Activated T-helper 2 cell treated with anti-CD3 and anti-CD28 coated beads, Interferon-gamma antibody, Interleukin-2, Interleukin-4, amounts not matched to agents 10 μg/mL and 5 μg/mL and 100 μg/mL, durations not matched to agents 14 hours and 24 hours and 36 hours (primary cell): Measurements from ENCODE around the gene GATA5. TPM values are rescaled to one million over a fixed set of nuclear protein-coding genes. Genes with fewer than 3 reads are reported as not detected.

Experiments
- DNase-seq: peaks from one replicate; pipeline ENCODE4 v3.0.0; 2021; ENCODE audit warnings: low spot score
- H3K27ac Mint-ChIP-seq: one replicate; pipeline ENCODE4 v1.8.0; 2021; ENCODE audit warnings: mixed read lengths
- H3K27me3 Mint-ChIP-seq: one replicate; pipeline ENCODE4 v1.8.0; 2021; ENCODE audit warnings: low read depth, mixed read lengths
- H3K36me3 Mint-ChIP-seq: one replicate; pipeline ENCODE4 v1.8.0; 2021; ENCODE audit warnings: low read depth, mixed read lengths
- H3K4me1 Mint-ChIP-seq: one replicate; pipeline ENCODE4 v1.8.0; 2021; ENCODE audit warnings: low read depth, mixed read lengths
- H3K4me3 Mint-ChIP-seq: one replicate; pipeline ENCODE4 v1.8.0; 2021; ENCODE audit warnings: low read depth, mild to moderate bottlenecking, moderate library complexity, mixed read lengths
- H3K9me3 Mint-ChIP-seq: one replicate; pipeline ENCODE4 v1.8.0; 2021; ENCODE audit warnings: mixed read lengths
- intact Hi-C: fragments of 100-400 bp; cut with micrococcal nuclease; formaldehyde crosslinking; loops from one replicate; pipeline ENCODE4 v1.15.1; 2023
- total RNA-seq: library from RNA; stranded (reverse); gene quantifications from 2 replicates; pipeline ENCODE4 v1.2.3, GENCODE V29; 2022

The GATA5 gene
- total RNA-seq, 1 donor from 2014 or later: not detected

DNA sequence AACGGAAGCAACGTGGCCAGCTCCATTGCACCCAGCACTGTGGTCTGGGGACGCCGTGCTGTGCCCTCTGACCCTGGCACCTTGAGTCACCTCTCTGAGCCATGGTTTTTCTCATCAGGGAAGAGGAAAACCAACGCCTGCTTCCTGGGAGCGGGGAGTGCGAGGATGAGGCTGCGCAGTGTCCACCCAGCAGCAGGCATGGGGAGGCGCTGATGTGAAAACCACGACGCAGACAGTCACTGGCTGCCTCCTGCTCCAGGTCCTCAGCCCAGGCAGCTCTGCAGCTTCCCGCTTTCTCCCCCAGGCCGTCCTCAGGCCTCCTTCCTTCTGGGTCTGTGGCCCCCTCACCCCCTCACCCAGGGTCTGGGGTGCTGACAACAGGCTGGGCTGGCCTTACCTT, 14.0 kb downstream of the GATA5 start:
- H3K27ac Mint-ChIP-seq: no peak overlapping the region
- H3K9me3 Mint-ChIP-seq: no peaks in the 10 kb centered on the region
- H3K4me1 Mint-ChIP-seq: no peaks in the 10 kb centered on the region
- H3K36me3 Mint-ChIP-seq: no peaks in the 10 kb centered on the region
- no peaks in the 10 kb centered on the region for H3K27me3 Mint-ChIP-seq
- no peak for DNase-seq
- H3K4me3 Mint-ChIP-seq: no peak overlapping the region
- intact Hi-C loops: no loop called here

DNA sequence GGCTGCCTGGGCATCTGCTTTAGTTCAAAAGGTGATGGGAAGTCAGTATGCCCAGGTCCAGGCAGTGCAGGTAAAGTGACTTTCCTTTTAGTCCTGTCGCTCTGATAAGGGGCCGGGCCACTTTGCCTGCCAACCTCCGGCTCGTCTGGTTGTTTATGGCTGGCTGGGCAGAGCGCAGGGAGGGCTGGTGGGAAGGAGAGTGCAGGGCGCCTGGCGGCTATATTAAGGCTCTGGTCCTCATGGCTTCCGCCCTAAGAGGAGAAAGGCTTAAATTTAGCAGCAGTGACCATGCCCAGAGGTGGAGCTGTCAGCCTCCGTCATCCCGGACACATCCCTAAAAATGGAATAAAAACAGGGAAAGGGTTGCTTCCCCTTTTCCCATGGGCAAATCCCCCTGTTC, 14.6 kb downstream of the GATA5 start:
- Mint-ChIP-seq H3K4me3 (no peak overlapping the region), H3K27ac (no peak overlapping the region), H3K4me1 (no peaks in the 10 kb centered on the region), H3K27me3 (peaks cover 1% of the 10 kb centered on the region), H3K36me3 (no peaks in the 10 kb centered on the region), H3K9me3 (no peaks in the 10 kb centered on the region)
- intact Hi-C loops: no loop called here
- DNase-seq: no peak

DNA sequence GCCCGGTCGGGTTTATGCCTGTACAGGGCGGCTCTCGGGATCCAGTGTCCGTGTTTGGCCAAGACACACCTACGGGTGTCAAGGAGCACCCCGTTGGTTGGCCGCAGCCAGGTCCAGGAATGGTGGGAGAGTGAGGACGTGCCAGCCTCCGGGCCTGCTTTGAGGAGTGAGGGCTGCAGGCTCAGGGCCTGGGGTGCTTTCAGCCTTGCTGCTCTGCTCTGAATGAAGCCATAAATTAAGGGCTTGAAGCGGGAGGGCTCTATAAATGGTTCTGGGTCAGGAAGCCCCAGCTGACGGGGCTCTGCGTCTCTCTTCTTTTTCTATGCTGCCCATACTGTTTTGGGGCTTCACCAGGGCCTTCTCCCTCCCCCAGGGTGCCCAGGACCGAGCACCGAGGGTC, 15.1 kb downstream of the GATA5 start:
- Mint-ChIP-seq H3K4me3 (no peak overlapping the region), H3K9me3 (no peaks in the 10 kb centered on the region), H3K27ac (no peak overlapping the region), H3K27me3 (peaks cover 2% of the 10 kb centered on the region), H3K4me1 (no peaks in the 10 kb centered on the region), H3K36me3 (no peaks in the 10 kb centered on the region)
- DNase-seq: no peak
- intact Hi-C loops: no loop called here

DNA sequence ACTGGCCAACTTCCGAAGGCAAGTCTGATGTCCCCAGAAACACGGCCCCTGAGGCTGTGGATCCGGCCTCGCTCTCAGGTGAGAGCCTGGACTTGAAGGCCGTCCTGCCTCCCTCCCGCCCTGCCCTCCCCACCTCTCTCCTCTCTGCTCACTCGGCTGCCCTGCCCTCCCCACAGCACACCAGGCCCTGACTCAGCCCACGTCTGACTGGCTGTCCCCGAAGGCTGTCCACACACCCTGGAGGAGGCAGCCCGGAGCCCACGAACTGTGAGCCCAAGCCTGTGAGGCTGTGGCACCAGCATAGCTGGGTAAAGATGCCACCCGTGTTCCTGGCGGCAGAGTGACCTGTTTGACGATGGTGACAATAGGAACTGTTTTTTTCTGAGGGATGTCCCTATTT, 16.3 kb downstream of the GATA5 start:
- Mint-ChIP-seq H3K27ac (no peak overlapping the region), H3K4me3 (no peak overlapping the region), H3K4me1 (no peaks in the 10 kb centered on the region), H3K9me3 (no peaks in the 10 kb centered on the region), H3K36me3 (no peaks in the 10 kb centered on the region), H3K27me3 (peaks cover 2% of the 10 kb centered on the region)
- intact Hi-C loops: no loop called here
- no peak for DNase-seq

DNA sequence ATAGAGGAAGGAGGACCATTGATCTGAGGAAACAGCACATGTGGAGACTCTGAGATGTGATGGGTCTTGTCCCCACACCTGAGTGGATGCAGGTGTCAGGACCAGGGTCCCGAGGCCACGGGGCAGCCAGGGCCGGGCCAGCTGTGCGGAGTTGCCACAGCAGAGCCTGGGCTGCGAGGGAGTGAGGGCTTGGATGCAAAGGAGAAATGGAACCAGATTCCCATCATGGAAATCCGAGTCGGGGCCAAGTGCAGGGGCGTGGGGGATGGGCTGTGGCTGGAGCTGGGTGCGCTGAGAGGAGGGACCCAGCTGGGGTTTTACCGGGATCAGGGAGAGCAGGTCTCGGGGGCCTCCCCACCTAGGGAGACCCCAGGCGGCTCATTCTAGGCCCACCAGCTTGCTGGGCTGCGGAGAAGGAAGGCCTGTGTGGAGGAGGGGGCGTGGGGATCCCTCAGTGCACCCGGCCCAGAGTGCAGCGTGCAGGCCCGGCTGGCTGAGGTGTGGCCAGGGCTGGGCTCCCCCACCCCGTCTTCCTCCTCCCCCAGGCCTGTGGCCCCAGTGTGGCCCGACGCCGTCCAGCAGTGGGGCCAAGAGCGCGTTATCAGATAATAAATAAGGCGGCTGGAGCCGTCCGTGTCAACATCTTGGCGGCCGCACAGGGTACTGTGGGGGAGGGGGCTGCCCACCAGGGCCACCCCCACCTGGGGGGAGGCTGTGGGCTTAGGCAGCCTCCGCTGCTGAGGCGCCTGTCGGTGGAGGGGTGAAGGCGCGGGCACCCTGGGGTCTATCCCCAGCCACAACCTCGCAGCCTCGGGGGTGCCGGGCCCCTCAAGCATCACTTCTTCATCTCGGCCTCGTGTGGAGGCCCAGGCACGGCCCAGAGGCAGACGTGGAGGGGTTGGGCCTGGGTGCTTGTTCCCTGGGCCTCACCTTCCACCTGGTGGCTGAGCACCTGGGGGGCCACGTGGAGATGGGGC, 17.2 kb downstream of the GATA5 start:
- peaks cover 2% of the 10 kb centered on the region for H3K27me3 Mint-ChIP-seq
- no peak overlapping the region for H3K27ac Mint-ChIP-seq
- intact Hi-C loops: no loop called here
- H3K36me3 Mint-ChIP-seq: no peaks in the 10 kb centered on the region
- no peak overlapping the region for H3K4me3 Mint-ChIP-seq
- H3K4me1 Mint-ChIP-seq: no peaks in the 10 kb centered on the region
- no peak for DNase-seq
- H3K9me3 Mint-ChIP-seq: no peaks in the 10 kb centered on the region

DNA sequence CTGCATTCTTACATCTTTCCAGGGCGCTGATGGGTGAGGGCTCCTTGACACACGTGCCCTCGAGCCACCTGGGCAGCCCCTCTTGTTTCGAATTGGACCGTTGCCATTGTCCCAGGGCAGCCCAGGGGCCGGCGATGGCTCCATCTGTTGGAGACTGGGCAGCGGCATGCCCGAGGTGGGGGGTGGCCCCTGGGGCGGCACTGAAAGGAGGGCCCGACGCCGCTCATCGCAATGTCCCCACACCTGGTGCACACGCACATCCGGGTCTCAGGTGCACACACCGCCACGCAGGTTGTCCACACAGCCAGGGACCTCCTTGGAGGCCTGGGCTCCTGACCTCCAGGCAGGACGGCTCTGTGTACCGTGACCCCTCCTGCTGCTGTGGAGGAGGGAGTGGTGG, 18.0 kb downstream of the GATA5 start:
- intact Hi-C loops: no loop called here
- Mint-ChIP-seq H3K4me1 (no peaks in the 10 kb centered on the region), H3K9me3 (no peaks in the 10 kb centered on the region), H3K4me3 (no peak overlapping the region), H3K27me3 (peaks cover 2% of the 10 kb centered on the region), H3K27ac (no peak overlapping the region), H3K36me3 (no peaks in the 10 kb centered on the region)
- no peak for DNase-seq

DNA sequence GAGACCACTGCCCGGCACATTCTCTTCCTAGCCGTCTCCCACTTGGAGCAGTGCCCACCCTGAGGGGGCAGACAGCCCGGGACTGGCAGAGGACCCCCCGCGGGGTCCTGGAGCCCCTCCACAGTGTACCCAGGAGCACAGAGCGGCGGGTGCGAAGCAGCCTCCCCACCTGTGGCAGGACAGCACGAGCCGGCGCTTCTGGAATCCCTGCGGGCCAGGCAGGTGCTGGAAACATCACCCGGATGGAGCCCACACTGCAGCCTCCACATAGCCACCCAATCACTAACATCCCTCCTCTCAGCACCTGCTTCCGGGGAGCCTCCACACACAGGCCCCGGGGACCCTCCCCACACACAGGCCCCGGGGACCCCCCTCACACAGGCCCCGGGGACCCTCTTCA, 18.7 kb downstream of the GATA5 start:
- no peak for DNase-seq
- Mint-ChIP-seq H3K27me3 (peaks cover 2% of the 10 kb centered on the region), H3K9me3 (no peaks in the 10 kb centered on the region), H3K27ac (no peak overlapping the region), H3K36me3 (no peaks in the 10 kb centered on the region), H3K4me3 (no peak overlapping the region), H3K4me1 (no peaks in the 10 kb centered on the region)
- intact Hi-C loops: no loop called here

DNA sequence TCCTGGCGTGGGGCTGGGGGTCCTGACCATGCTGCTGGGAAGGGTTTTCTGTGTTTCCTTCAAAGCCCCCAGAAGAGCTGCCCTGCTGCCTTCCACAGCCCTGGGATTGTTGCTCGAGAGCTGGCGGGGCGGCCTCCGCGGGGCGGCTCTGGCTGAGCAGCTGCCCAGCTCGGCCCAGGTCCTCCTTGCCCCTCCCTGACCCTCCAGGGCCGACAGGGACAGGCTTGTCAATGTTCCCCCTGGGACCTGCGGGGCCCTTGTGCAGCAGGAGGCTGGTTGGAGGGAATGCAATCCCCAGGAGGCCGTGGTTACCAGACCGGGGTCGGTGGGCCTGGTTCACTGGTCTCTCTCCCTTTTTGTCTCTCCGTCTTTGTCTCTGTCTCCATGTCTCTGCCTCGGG, 19.9 kb downstream of the GATA5 start:
- no peak for DNase-seq
- no peak overlapping the region for H3K4me3 Mint-ChIP-seq
- no peaks in the 10 kb centered on the region for H3K9me3 Mint-ChIP-seq
- intact Hi-C loops: no loop called here
- H3K27me3 Mint-ChIP-seq: peaks cover 2% of the 10 kb centered on the region
- H3K36me3 Mint-ChIP-seq: no peaks in the 10 kb centered on the region
- no peaks in the 10 kb centered on the region for H3K4me1 Mint-ChIP-seq
- H3K27ac Mint-ChIP-seq: no peak overlapping the region

DNA sequence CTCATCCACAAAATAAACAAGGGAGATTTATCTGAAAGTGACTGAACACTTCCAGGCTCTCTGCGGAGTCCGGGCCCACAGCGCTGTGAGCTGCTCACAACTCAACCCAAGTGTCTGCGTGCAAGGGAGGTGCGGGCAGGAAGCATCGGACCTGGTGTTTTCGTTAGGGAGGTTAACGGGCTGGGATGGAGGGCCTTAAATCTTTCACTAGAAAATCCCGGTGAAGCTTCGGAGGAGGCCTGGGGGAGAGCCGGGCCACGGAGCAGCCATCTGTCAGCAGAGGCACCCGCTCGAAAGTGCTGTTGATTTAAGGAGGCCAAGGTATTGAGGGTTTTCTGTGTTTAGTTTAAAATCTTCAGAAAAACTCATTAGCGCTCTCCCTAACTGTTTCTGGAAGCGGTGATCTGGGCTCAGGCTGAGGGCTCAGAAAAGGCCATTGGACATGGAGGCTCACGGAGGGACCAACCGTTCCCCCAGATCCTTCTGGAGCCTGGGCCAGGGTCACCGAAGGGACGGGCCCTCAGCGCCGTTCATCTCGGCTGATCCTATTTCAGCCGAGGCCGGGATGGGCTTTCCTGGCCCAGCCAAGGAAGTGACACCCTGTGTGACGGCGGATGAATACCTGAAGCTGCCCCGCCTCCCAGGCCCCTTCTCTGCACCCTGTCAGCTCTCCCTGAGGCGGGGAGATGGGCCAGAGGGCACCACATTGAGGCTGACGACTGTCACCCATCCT, 20.7 kb downstream of the GATA5 start:
- no peak for DNase-seq
- no peak overlapping the region for H3K27ac Mint-ChIP-seq
- H3K9me3 Mint-ChIP-seq: no peaks in the 10 kb centered on the region
- H3K4me1 Mint-ChIP-seq: no peaks in the 10 kb centered on the region
- peaks cover 2% of the 10 kb centered on the region for H3K27me3 Mint-ChIP-seq
- H3K4me3 Mint-ChIP-seq: no peak overlapping the region
- no peaks in the 10 kb centered on the region for H3K36me3 Mint-ChIP-seq
- intact Hi-C loops: no loop called here

DNA sequence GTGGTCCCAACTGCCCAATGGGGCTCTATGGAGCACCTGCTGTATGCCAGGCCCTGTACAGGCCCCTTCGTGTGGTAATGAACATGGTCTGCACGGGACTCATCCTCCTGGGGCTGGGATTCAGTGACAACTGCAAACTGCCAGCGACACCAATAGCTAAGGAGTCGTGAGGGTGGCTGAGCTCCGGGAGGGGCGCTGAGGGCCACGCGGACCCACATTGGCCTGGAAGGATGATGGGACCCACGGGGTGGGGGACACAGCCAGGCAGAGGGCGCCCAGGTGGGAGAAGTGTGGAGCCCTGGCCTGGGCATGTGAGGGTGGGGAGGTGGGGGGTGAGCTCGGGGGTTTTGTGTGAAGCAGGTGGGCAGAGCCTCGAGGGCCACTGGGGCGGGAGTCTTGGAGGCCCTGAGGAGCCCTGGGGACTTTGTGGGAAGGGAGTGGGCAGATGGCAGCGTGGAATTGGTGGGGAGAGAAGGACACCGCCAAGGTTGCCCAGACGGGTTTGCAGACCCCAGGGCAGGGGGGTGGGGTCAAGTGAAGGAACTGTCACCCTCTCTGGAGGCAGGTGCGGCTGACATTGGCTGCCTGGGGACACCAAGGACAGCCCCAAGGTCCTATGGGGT, 22.5 kb downstream of the GATA5 start:
- Mint-ChIP-seq H3K9me3 (no peaks in the 10 kb centered on the region), H3K27me3 (peaks cover 2% of the 10 kb centered on the region), H3K27ac (no peak overlapping the region), H3K4me3 (no peak overlapping the region), H3K4me1 (no peaks in the 10 kb centered on the region), H3K36me3 (no peaks in the 10 kb centered on the region)
- no peak for DNase-seq
- intact Hi-C loops: no loop called here

DNA sequence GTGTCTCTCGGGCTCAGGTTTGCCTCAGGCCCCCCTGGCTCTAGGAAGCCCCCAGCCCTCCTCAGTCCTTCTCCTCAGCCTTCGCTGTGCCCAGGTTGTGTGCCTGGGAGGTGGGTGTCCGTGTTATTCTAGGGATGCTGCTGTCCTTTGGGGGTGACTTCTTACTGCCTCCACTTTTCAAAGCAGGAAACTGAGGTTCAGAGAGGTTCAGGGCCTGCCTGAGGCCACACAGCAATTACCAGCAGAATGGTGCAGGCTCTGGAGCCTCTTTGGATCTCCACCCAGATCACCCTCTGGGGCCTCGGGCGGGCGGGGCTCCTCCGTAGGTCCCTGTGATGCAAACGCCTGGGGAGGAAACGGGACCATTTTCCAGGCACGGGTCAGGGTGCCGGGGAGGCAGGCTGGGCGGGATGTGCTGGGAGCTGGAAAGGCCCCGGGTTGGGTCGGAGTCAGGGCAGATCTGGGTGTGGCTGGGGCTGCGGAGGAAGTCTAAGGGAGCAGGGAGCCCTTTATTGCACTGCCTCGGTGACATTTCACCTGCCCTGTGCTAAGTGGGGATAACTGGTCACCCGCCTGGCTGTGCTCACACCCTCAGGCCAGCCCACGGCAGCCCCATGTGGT, 23.2 kb downstream of the GATA5 start:
- Mint-ChIP-seq H3K4me3 (no peak overlapping the region), H3K27me3 (peaks cover 2% of the 10 kb centered on the region), H3K9me3 (no peaks in the 10 kb centered on the region), H3K36me3 (no peaks in the 10 kb centered on the region), H3K4me1 (no peaks in the 10 kb centered on the region), H3K27ac (no peak overlapping the region)
- DNase-seq: no peak
- intact Hi-C loops: no loop called here

DNA sequence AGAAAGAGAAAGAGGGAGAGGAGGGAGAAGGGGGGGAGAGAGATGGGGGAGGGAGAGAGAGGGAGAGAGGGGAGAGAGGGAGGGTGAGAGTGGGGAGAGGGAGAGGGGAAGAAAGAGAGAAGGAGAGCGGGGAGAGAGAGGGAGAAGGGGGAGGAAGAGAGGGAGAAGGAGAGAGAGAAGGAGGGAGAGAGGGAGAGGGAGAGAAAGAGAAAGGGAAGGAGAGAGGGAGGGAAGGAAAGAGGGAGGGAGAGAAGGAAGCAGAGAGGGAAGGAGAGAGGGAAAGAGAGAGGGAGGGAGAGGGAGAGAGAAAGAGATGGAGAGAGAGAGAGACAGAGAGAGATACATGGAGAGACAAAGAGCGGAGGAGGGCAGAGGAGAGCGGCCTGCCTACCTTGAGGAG, 23.8 kb downstream of the GATA5 start:
- no peaks in the 10 kb centered on the region for H3K9me3 Mint-ChIP-seq
- no peaks in the 10 kb centered on the region for H3K4me1 Mint-ChIP-seq
- no peak overlapping the region for H3K4me3 Mint-ChIP-seq
- no peak overlapping the region for H3K27ac Mint-ChIP-seq
- H3K36me3 Mint-ChIP-seq: no peaks in the 10 kb centered on the region
- H3K27me3 Mint-ChIP-seq: peaks cover 2% of the 10 kb centered on the region
- no peak for DNase-seq
- intact Hi-C loops: no loop called here
